H1 (cell line): ENCODE measurements around the gene EPRS1. TPM values are rescaled to one million over a fixed set of nuclear protein-coding genes. Genes with fewer than 3 reads are reported as not detected.

Experiments
- CTCF ChIA-PET: fragments of 300-600 bp; sonication (Branson Sonifier 250); formaldehyde crosslinking; loops from one replicate; lab custom pipeline; 2021; ENCODE audit not compliant: partially characterized antibody; lab: Charles Lee
- POLR2A ChIA-PET: fragments of 300-600 bp; sonication (Branson Sonifier 250); formaldehyde crosslinking; loops from one replicate; lab custom pipeline; 2021; ENCODE audit warnings: inconsistent platforms; ENCODE audit not compliant: partially characterized antibody; lab: Charles Lee
- DNase-seq, 2 experiments: peaks; one replicate each; pipeline versions ENCODE4 v3.0.0 to v3.0.0-alpha.2; 2010 to 2022; ENCODE audit warnings: low spot score in 2 of 2, low read depth in 1 of 2, mixed read lengths in 1 of 2
- FAIRE-seq: peaks from 2 replicates; lab custom pipeline; 2011; peaks lifted over from hg19 to GRCh38; lab: Jason Lieb, UNC
- H2AFZ ChIP-seq: 2 replicates; pipeline ENCODE4 v1.8.1; 2012; ENCODE audit warnings: low read length, inconsistent platforms
- H2AK5ac ChIP-seq: 2 replicates; pipeline ENCODE4 v1.6.1; 2013; ENCODE audit warnings: low read depth, low read length
- H2BK120ac ChIP-seq: replicated peaks from 2 replicates; pipeline ENCODE3; 2013; ENCODE audit warnings: low read depth, low read length, inconsistent platforms
- H2BK12ac ChIP-seq: 2 replicates; pipeline ENCODE4 v1.6.1; 2013; ENCODE audit warnings: low read depth, low read length
- H2BK15ac ChIP-seq: 2 replicates; pipeline ENCODE4 v1.6.1; 2013; ENCODE audit warnings: low read length
- H2BK20ac ChIP-seq: 2 replicates; pipeline ENCODE4 v1.6.1; 2013; ENCODE audit warnings: low read length
- H2BK5ac ChIP-seq: 2 replicates; pipeline ENCODE4 v1.6.1; 2013; ENCODE audit warnings: low read depth, low read length
- H3K14ac ChIP-seq: 2 replicates; pipeline ENCODE4 v1.6.1; 2013; ENCODE audit warnings: inconsistent platforms; ENCODE audit not compliant: insufficient read length
- H3K18ac ChIP-seq: 2 replicates; pipeline ENCODE4 v1.6.1; 2013; ENCODE audit warnings: low read length; ENCODE audit errors: extremely low read depth
- H3K23ac ChIP-seq: 2 replicates; pipeline ENCODE4 v1.6.1; 2013; ENCODE audit warnings: inconsistent platforms; ENCODE audit not compliant: insufficient read length
- H3K23me2 ChIP-seq: 2 replicates; pipeline ENCODE4 v1.6.1; 2013; ENCODE audit warnings: low read depth, low read length
- H3K27ac ChIP-seq: 2 replicates; pipeline ENCODE4 v1.6.1; 2011; ENCODE audit warnings: low read depth, low read length, inconsistent platforms
- H3K27me3 ChIP-seq, 4 experiments: replicated peaks in 1 of 4; 1 replicate in 1 of 4; 2 replicates in 3 of 4; pipeline versions ENCODE4 v1.6.1 to v1.8.1; 2011 to 2013; ENCODE audit warnings: low read length in 3 of 4, mild to moderate bottlenecking in 3 of 4, inconsistent platforms in 2 of 4, mixed read lengths in 2 of 4, moderate library complexity in 1 of 4; ENCODE audit not compliant: control insufficient read depth in 3 of 4, insufficient read depth in 3 of 4; ENCODE audit errors: extremely low read depth in 1 of 4
- H3K36me3 ChIP-seq, 4 experiments: 2 replicates each; pipeline versions ENCODE4 v1.6.1 to v1.8.1; 2011 to 2013; ENCODE audit warnings: mild to moderate bottlenecking in 4 of 4, low read length in 3 of 4, moderate library complexity in 2 of 4, control low read depth in 1 of 4, inconsistent platforms in 1 of 4; ENCODE audit not compliant: insufficient read depth in 4 of 4, control insufficient read depth in 2 of 4
- H3K4ac ChIP-seq: replicated peaks from 2 replicates; pipeline ENCODE3; 2013; ENCODE audit warnings: low read length, low read depth, mixed read lengths, inconsistent platforms; ENCODE audit not compliant: insufficient read length
- H3K4me1 ChIP-seq, 4 experiments: replicated peaks in 1 of 4; 1 replicate in 1 of 4; 2 replicates in 3 of 4; pipeline versions ENCODE4 v1.6.1 to v1.8.1; 2011 to 2013; ENCODE audit warnings: low read length in 3 of 4, inconsistent platforms in 2 of 4, mixed read lengths in 1 of 4; ENCODE audit not compliant: insufficient read depth in 4 of 4, control insufficient read depth in 3 of 4
- H3K4me2 ChIP-seq, 2 experiments: 2 replicates each; pipeline versions ENCODE4 v1.6.1 to v1.8.1; 2011 to 2013; ENCODE audit warnings: low read depth in 2 of 2, low read length in 2 of 2, control low read depth in 1 of 2, inconsistent platforms in 1 of 2, mild to moderate bottlenecking in 1 of 2; ENCODE audit not compliant: insufficient read depth in 1 of 2
- H3K4me3 ChIP-seq, 4 experiments: fragments of 200-600, 300-600 bp in 1 of 4; sonication (generic), shearing (Covaris generic), sonication (Bioruptor Twin) in 1 of 4; 2 replicates each; pipeline versions ENCODE4 v1.5.1 to v1.8.1; 2011 to 2016; ENCODE audit warnings: low read length in 4 of 4, low read depth in 3 of 4, control low read depth in 2 of 4, inconsistent platforms in 2 of 4, mild to moderate bottlenecking in 2 of 4, mixed read lengths in 1 of 4, moderate library complexity in 1 of 4; ENCODE audit not compliant: insufficient read depth in 2 of 4; ENCODE audit errors: extremely low read depth in 1 of 4
- H3K56ac ChIP-seq: replicated peaks from 2 replicates; pipeline ENCODE3; 2013; ENCODE audit warnings: low read depth, mild to moderate bottlenecking, mixed read lengths, low read length, inconsistent platforms; ENCODE audit not compliant: insufficient read length
- H3K79me1 ChIP-seq: 2 replicates; pipeline ENCODE4 v1.6.1; 2013; ENCODE audit warnings: low read depth, low read length, control low read depth
- H3K79me2 ChIP-seq, 2 experiments: 2 replicates each; pipeline versions ENCODE4 v1.6.1 to v1.8.1; 2012 to 2013; ENCODE audit warnings: low read length in 2 of 2, mild to moderate bottlenecking in 2 of 2, inconsistent platforms in 1 of 2; ENCODE audit not compliant: insufficient read depth in 2 of 2, control insufficient read depth in 1 of 2
- H3K9ac ChIP-seq, 4 experiments: replicated peaks in 1 of 4; 1 replicate in 1 of 4; 2 replicates in 3 of 4; pipeline versions ENCODE4 v1.6.1 to v1.8.1; 2011 to 2013; ENCODE audit warnings: low read depth in 3 of 4, low read length in 3 of 4, control low read depth in 2 of 4, mild to moderate bottlenecking in 2 of 4, moderate library complexity in 2 of 4, inconsistent platforms in 1 of 4; ENCODE audit errors: extremely low read depth in 1 of 4
- H3K9me3 ChIP-seq, 2 experiments: 2 replicates each; pipeline versions ENCODE4 v1.6.1 to v1.8.1; 2012 to 2013; ENCODE audit warnings: mild to moderate bottlenecking in 2 of 2, moderate library complexity in 2 of 2, control low read depth in 1 of 2, inconsistent platforms in 1 of 2, low read depth in 1 of 2, low read length in 1 of 2, mixed read lengths in 1 of 2; ENCODE audit not compliant: insufficient read depth in 2 of 2
- H4K20me1 ChIP-seq, 2 experiments: replicated peaks in 1 of 2; 2 replicates each; pipeline versions ENCODE3 to v1.8.1; 2011 to 2013; ENCODE audit warnings: inconsistent platforms in 2 of 2, low read length in 2 of 2, mild to moderate bottlenecking in 1 of 2; ENCODE audit not compliant: insufficient read depth in 2 of 2, control insufficient read depth in 1 of 2
- H4K5ac ChIP-seq: 2 replicates; pipeline ENCODE4 v1.6.1; 2013; ENCODE audit warnings: low read length, low read depth, mixed read lengths, inconsistent platforms; ENCODE audit not compliant: insufficient read length
- H4K8ac ChIP-seq: 2 replicates; pipeline ENCODE4 v1.8.0; 2013; ENCODE audit warnings: mild to moderate bottlenecking, moderate library complexity, low read length, inconsistent platforms; ENCODE audit not compliant: insufficient read depth; ENCODE audit errors: extremely low read depth
- H4K91ac ChIP-seq: replicated peaks from 2 replicates; pipeline ENCODE3; 2013; ENCODE audit warnings: low read length, mixed read lengths, inconsistent platforms; ENCODE audit not compliant: insufficient read length
- ASH2L ChIP-seq: fragments of 200-600, 300-600 bp; sonication (generic); IDR thresholded peaks from one replicate; pipeline ENCODE4 v1.7.1; 2017; ENCODE audit warnings: low read length
- BRCA1 ChIP-seq: IDR thresholded peaks from 2 replicates; pipeline ENCODE4 v1.6.1; 2012; ENCODE audit warnings: low read depth, low read length, improper control_type of control experiment
- FOSL1 ChIP-seq: IDR thresholded peaks from 2 replicates; pipeline ENCODE4 v1.6.1; 2011; ENCODE audit warnings: mild to moderate bottlenecking, low read depth, low read length, moderate library complexity; ENCODE audit not compliant: insufficient read depth
- GTF2F1 ChIP-seq: IDR thresholded peaks from 2 replicates; pipeline ENCODE4 v1.6.1; 2012; ENCODE audit warnings: low read depth, low read length, improper control_type of control experiment, borderline replicate concordance
- MAFK ChIP-seq: IDR thresholded peaks from 2 replicates; pipeline ENCODE4 v1.6.1; 2012; ENCODE audit warnings: low read depth, mild to moderate bottlenecking, improper control_type of control experiment, low read length
- PHF8 ChIP-seq: fragments of 200-600 bp; sonication (generic); conservative IDR thresholded peaks from 2 replicates; pipeline ENCODE4 v1.7.1; 2012; ENCODE audit warnings: low read depth, mild to moderate bottlenecking, inconsistent platforms, low read length, moderate library complexity
- POLR2A ChIP-seq, 2 experiments: IDR thresholded peaks; 1 replicate in 1 of 2; 2 replicates in 1 of 2; pipeline ENCODE4 v1.6.1; 2011; ENCODE audit warnings: low read depth in 2 of 2, low read length in 2 of 2, mild to moderate bottlenecking in 2 of 2; ENCODE audit errors: control extremely low read depth in 1 of 2
- RBBP5 ChIP-seq: IDR thresholded peaks from 2 replicates; pipeline ENCODE4 v1.7.1; 2012; ENCODE audit warnings: low read depth, mild to moderate bottlenecking, inconsistent platforms, low read length, moderate library complexity, borderline replicate concordance
- RXRA ChIP-seq: IDR thresholded peaks from 2 replicates; pipeline ENCODE4 v1.6.1; 2011; ENCODE audit warnings: low read depth, mild to moderate bottlenecking, low read length, moderate library complexity; ENCODE audit not compliant: insufficient read depth
- SIRT6 ChIP-seq: IDR thresholded peaks from one replicate; pipeline ENCODE4 v1.7.1; 2012; ENCODE audit warnings: low read length, inconsistent platforms
- WGBS, 2 experiments: shearing (Covaris generic) in 1 of 2; methylation state at CpG; one replicate each; pipeline versions ENCODE4 v1.1.6 to v1.1.7; 2013 to 2015; ENCODE audit warnings: low lambda C conversion rate in 2 of 2, mixed read lengths in 2 of 2, inconsistent platforms in 1 of 2, low coverage in 1 of 2, missing lambda C conversion rate in 1 of 2; ENCODE audit not compliant: insufficient replicate concordance in 2 of 2, insufficient coverage in 1 of 2, insufficient read length in 1 of 2; ENCODE audit errors: extremely low coverage in 1 of 2, missing lambda C conversion rate in 1 of 2; 5-methylcytosine and 5-hydroxymethylcytosine counted together
- polyA plus RNA-seq, 7 experiments: library from polyadenylated mRNA; depleted of rRNA in 3 of 7; stranded (reverse) in 5 of 7; unstranded in 2 of 7; fragments of >200 nt in 5 of 7; fragments of 200-250 nt in 2 of 7; gene quantifications; 1 replicate in 5 of 7; 2 replicates in 1 of 7; 4 replicates in 1 of 7; pipeline versions ENCODE4 v1.2.1 to v1.2.3, GENCODE V29; 2011 to 2013; ENCODE audit warnings: missing spikeins in 2 of 7, mixed read lengths in 2 of 7
- total RNA-seq: library from RNA; stranded (reverse); fragmentation: NEBNext Ultra II Directional; extraction: Animal tissue kit (Norgen Biotek cat#: 25700); gene quantifications from 2 replicates; pipeline ENCODE4 v1.2.1, GENCODE V29; 2021
- TF ChIP-seq, protein P1 (sequence below), 3 experiments: IDR thresholded peaks; 1 replicate in 2 of 3; 2 replicates in 1 of 3; pipeline versions ENCODE4 v1.5.1 to v1.6.1; 2011; ENCODE audit warnings: low read length in 3 of 3, mild to moderate bottlenecking in 3 of 3, inconsistent platforms in 2 of 3, low read depth in 1 of 3, moderate library complexity in 1 of 3; ENCODE audit not compliant: insufficient read depth in 1 of 3; ENCODE audit errors: control extremely low read depth in 1 of 3
- TF ChIP-seq, protein P2 (sequence below): IDR thresholded peaks from 2 replicates; pipeline ENCODE4 v1.6.1; 2012; ENCODE audit warnings: inconsistent platforms

Gene EPRS1
- total and polyA plus RNA-seq, 2 of the 8 experiments (the other 6 are each of a cell fraction or from before 2014, with no cell fraction given) = 38.4 to 171 TPM

DNA sequence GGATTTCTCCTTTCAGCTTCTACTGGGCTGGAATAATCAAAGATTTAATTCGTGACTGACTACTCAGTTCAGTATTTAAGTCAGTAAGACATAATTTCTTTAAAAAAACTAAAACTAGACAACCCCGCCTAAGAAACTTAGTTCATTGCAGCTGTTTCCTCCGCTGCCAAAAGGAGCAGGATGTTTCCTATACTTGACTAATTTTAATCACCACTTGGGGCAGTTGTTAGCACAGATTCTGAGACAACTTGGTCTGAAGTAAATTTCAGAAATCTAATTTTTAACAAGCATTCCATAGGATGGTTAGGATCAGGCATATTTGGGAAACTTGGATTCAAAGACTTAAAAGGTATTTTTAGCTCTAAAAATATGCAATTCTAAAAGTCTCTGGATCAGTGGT lies 34.0 kb downstream of the EPRS1 start:
- WGBS, 2 experiments = 75% methylated on average over 3 of the region's 3 CpGs; no CpG with 5 or more reads in 1 of the 2 experiments
- FAIRE-seq = no peak
- CTCF ChIA-PET = interaction anchor here (0.5 to 3.4 kb wide), 10 partner anchors 13 to 177 kb away, joined by 3 to 21 read pairs (median 3); no protein-coding TSS in a partner anchor
- TF ChIP-seq GTF2F1 (no peak), POLR2A (IDR thresholded peaks at IDR 0.05; ENCODE audit: control extremely low read depth in 1 of 2, low read depth in 2 of 2, low read length in 2 of 2) (no peak), RXRA (no peak), FOSL1 (no peak), PHF8 (no peak), SIRT6 (no peak), RBBP5 (no peak), ASH2L (no peak), MAFK (no peak), BRCA1 (no peak)
- TF ChIP-seq, protein P1, sequence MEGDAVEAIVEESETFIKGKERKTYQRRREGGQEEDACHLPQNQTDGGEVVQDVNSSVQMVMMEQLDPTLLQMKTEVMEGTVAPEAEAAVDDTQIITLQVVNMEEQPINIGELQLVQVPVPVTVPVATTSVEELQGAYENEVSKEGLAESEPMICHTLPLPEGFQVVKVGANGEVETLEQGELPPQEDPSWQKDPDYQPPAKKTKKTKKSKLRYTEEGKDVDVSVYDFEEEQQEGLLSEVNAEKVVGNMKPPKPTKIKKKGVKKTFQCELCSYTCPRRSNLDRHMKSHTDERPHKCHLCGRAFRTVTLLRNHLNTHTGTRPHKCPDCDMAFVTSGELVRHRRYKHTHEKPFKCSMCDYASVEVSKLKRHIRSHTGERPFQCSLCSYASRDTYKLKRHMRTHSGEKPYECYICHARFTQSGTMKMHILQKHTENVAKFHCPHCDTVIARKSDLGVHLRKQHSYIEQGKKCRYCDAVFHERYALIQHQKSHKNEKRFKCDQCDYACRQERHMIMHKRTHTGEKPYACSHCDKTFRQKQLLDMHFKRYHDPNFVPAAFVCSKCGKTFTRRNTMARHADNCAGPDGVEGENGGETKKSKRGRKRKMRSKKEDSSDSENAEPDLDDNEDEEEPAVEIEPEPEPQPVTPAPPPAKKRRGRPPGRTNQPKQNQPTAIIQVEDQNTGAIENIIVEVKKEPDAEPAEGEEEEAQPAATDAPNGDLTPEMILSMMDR (IDR thresholded peaks at IDR 0.05; ENCODE audit: control extremely low read depth in 1 of 3, insufficient read depth in 1 of 3, low read depth in 1 of 3, low read length in 3 of 3) = no peak
- TF ChIP-seq, protein P2, sequence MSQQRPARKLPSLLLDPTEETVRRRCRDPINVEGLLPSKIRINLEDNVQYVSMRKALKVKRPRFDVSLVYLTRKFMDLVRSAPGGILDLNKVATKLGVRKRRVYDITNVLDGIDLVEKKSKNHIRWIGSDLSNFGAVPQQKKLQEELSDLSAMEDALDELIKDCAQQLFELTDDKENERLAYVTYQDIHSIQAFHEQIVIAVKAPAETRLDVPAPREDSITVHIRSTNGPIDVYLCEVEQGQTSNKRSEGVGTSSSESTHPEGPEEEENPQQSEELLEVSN = no peak

More for the DNA sequence above, 34.0 kb downstream of the EPRS1 start:
- Histone ChIP-seq H3K9me3 (no peaks in the 10 kb centered on the region), H3K4me1 (no peaks in the 10 kb centered on the region), H3K4ac (no peak overlapping the region), H2BK12ac (no peak overlapping the region), H3K14ac (no peak overlapping the region), H3K4me2 (no peak overlapping the region), H3K23me2 (no peaks in the 10 kb centered on the region), H2BK20ac (no peak overlapping the region), H4K5ac (no peak overlapping the region), H2BK5ac (no peak overlapping the region), H2BK120ac (no peak overlapping the region), H4K8ac (no peak overlapping the region), H3K9ac (no peak overlapping the region), H3K79me2 (no peaks in the 10 kb centered on the region), H4K20me1 (no peaks in the 10 kb centered on the region), H4K91ac (no peak overlapping the region), H3K56ac (no peak overlapping the region), H3K27ac (no peak overlapping the region), H2BK15ac (no peak overlapping the region), H3K23ac (no peak overlapping the region), H2AFZ (no peak overlapping the region), H2AK5ac (no peak overlapping the region), H3K18ac (no peak overlapping the region), H3K36me3 (peaks cover 0 to 34% (median 15%) of the 10 kb centered on the region in 4 experiments; a peak in 5 of 8 replicates), H3K79me1 (no peaks in the 10 kb centered on the region), H3K4me3 (no peak overlapping the region), H3K27me3 (no peaks in the 10 kb centered on the region)
- POLR2A ChIA-PET = interaction anchor here (0.9 kb wide), 1 partner anchor 100 kb away, joined by 4 read pairs; no protein-coding TSS in a partner anchor
- DNase-seq = no peak
